NB4 (cell line): Measurements from ENCODE around the gene TMEM121B.

Experiments
- CTCF ChIP-seq: IDR thresholded peaks from one replicate; pipeline ENCODE4 v1.5.1; 2012; ENCODE audit warnings: low read depth, low read length
- MAX ChIP-seq: IDR thresholded peaks from 2 replicates; pipeline ENCODE4 v1.6.1; 2011; ENCODE audit warnings: low read depth, low read length
- POLR2A ChIP-seq: IDR thresholded peaks from 2 replicates; pipeline ENCODE4 v1.6.1; 2011; ENCODE audit warnings: mild to moderate bottlenecking; ENCODE audit not compliant: insufficient read length; ENCODE audit errors: extremely low read depth

DNA sequence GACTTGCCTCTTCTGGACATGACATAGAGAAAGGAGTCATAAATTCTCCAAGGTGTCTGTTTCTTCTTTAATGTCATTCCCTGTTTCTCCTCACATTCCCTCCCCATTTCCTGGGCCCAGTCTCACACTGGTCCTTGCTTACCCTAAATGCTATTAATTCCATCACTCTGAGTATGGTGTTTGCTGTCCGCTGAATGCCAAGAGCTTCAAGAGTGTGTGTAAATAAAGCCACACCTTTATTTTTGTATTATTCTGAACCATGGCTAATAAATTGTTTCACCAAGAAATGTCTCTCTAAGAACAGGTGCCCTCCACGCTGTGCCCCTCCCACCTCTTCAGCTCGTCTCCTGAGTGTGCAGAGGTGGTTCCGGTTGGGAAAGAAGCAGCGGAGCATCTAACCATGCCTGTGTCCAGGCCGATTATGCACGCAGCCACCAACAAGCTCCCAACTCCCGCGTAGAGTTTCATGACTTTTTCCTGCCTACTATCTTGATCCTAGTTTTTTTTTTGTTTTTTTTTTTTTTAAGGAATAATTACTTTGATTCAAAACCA, 8.6 kb downstream of the TMEM121B start:
- TF ChIP-seq POLR2A, result no peak
- no peak for TF ChIP-seq MAX
- no peak for TF ChIP-seq CTCF
